HUES48 (cell line): Measurements from ENCODE around the gene MAPRE2.

Experiments
- H3K27ac ChIP-seq: one replicate; pipeline ENCODE4 v1.7.0; 2013; ENCODE audit warnings: low read depth, low read length, inconsistent platforms
- H3K27me3 ChIP-seq: 2 replicates; pipeline ENCODE4 v1.6.1; 2013; ENCODE audit warnings: mild to moderate bottlenecking, low read length; ENCODE audit not compliant: control insufficient read depth, insufficient read depth
- H3K36me3 ChIP-seq: 2 replicates; pipeline ENCODE4 v1.6.1; 2013; ENCODE audit warnings: low read length; ENCODE audit not compliant: control insufficient read depth, insufficient read depth
- H3K4me1 ChIP-seq: 2 replicates; pipeline ENCODE4 v1.6.1; 2013; ENCODE audit warnings: mild to moderate bottlenecking, low read length; ENCODE audit not compliant: control insufficient read depth, insufficient read depth
- H3K4me3 ChIP-seq: 2 replicates; pipeline ENCODE4 v1.5.1; 2013; ENCODE audit warnings: mild to moderate bottlenecking, low read depth, low read length
- H3K9ac ChIP-seq: 2 replicates; pipeline ENCODE4 v1.6.1; 2013; ENCODE audit warnings: mild to moderate bottlenecking, low read depth, low read length, moderate library complexity
- H3K9me3 ChIP-seq: 2 replicates; pipeline ENCODE4 v1.6.1; 2013; ENCODE audit warnings: low read length; ENCODE audit not compliant: control insufficient read depth, insufficient read depth

MAPRE2 gene

DNA sequence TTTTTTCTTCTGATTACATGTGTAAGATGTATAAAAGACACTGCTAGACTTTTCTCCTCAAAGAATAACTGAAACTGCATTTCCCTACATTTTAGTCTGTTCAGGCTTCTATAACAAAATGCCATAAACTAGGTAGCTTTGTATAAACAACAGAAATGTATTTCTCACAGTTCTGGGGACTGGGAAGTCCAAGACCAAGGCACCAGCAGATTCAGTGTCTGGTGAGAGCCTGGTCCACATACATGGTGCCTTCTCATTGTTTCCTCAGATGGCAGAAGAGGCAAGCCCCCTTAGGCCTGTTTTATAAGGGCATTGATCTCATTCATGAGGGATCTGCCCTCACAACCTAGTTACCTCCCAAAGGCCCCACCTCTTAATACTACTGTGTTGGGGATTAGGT is 71.5 kb downstream of the MAPRE2 start:
- Histone ChIP-seq H3K9me3 (no peaks in the 10 kb centered on the region), H3K9ac (no peak overlapping the region), H3K4me1 (peaks cover 3% of the 10 kb centered on the region; the same call in 1 of the 2 replicates), H3K27me3 (no peaks in the 10 kb centered on the region), H3K4me3 (no peak overlapping the region), H3K36me3 (no peaks in the 10 kb centered on the region), H3K27ac (no peak overlapping the region)

DNA sequence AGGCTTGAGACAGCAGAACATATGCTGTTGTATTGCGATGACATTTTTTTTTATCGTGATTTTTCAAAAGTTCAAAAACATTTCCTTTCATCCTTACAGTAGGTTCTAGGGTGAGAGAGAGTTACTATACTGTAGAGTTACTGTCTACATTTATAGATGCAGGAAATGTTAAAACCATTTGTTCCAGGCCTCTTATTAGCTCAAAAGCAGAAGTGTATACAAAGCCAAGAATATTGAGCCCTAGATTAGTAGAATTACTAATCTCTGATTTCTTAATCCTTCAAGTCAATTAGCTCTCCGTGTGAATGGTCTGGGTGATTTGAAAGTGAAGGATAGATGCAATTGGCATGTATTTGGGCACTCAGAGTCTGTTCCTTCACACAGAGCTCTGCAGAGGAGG is 73.1 kb downstream of the MAPRE2 start:
- Histone ChIP-seq H3K27me3 (no peaks in the 10 kb centered on the region), H3K4me3 (no peak overlapping the region), H3K9ac (no peak overlapping the region), H3K36me3 (no peaks in the 10 kb centered on the region), H3K9me3 (no peaks in the 10 kb centered on the region), H3K4me1 (peaks cover 6% of the 10 kb centered on the region), H3K27ac (no peak overlapping the region)

DNA sequence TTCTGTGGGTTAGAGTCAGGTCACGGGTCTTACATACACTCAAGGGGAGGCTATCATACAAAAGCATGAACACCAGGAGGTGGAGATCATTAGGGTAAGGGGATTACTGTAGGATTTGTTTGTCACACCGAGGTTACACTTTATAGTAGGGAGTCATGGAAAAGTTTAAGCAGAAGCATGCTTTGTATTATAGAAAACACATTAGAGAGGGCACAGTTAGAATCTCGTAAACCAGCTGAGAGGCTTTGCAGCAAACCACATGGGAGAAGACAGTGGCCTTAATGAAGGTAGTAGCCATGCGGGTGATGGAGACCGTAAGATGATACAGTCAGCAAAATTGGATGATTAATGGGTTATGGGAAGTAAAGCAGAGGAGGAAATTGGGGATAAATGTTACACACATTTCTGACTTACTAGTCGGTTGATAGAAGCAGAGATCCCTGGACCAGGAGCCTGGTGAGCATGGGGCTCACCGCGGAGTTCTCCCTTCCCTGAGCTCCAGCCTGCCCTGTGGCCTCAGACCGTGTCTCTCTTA is 75.6 kb downstream of the MAPRE2 start:
- Histone ChIP-seq H3K9me3 (no peaks in the 10 kb centered on the region), H3K4me3 (no peak overlapping the region), H3K4me1 (peaks cover 3% of the 10 kb centered on the region; the same call in 1 of the 2 replicates), H3K9ac (no peak overlapping the region), H3K27me3 (no peaks in the 10 kb centered on the region), H3K27ac (no peak overlapping the region), H3K36me3 (no peaks in the 10 kb centered on the region)

DNA sequence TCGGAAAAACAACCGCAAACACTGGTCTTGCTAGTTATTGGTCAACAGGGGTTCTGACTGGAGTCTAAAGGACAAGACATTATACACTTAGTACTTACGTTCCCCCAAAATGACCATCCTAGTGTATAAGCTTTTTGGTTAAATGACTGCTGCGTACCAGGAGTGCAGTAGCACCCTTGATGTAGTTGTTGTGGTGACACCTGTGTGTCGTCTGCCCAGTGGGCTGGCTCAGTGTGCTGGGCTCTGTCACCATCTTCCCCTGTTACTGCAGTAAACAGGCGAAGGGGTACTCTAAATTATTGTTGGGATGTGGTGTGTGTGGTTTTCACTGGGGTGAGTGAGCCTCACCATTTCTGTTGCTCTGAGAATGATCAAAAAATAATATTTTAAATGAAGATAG is 76.2 kb downstream of the MAPRE2 start:
- Histone ChIP-seq H3K36me3 (no peaks in the 10 kb centered on the region), H3K27ac (no peak overlapping the region), H3K4me3 (no peak overlapping the region), H3K9me3 (no peaks in the 10 kb centered on the region), H3K4me1 (peaks cover 6% of the 10 kb centered on the region), H3K27me3 (no peaks in the 10 kb centered on the region), H3K9ac (no peak overlapping the region)

DNA sequence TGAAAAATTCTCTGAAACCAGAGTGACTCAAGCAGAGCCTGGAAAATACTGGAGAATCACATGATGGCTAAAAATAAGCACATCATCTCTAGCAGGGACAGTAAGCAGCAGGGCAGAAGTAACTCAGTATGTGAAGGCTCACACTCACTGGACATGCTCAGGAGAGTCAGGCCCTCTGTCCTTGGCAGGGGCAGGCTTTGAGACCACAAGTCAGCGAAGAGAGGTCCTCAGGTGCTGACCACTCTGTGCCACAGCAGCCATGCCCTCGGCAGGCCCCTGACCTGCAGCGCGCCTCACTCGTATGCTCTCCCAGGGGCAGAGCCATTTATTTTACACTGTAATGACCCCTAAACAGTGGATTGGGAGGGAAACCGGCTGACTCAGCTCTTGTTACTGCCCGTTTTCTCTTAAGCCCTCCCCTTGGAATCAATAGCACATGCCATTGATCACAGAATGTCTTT is 76.8 kb downstream of the MAPRE2 start:
- Histone ChIP-seq H3K27me3 (no peaks in the 10 kb centered on the region), H3K4me3 (no peak overlapping the region), H3K36me3 (no peaks in the 10 kb centered on the region), H3K9ac (no peak overlapping the region), H3K4me1 (peaks cover 11% of the 10 kb centered on the region), H3K9me3 (no peaks in the 10 kb centered on the region), H3K27ac (no peak overlapping the region)

DNA sequence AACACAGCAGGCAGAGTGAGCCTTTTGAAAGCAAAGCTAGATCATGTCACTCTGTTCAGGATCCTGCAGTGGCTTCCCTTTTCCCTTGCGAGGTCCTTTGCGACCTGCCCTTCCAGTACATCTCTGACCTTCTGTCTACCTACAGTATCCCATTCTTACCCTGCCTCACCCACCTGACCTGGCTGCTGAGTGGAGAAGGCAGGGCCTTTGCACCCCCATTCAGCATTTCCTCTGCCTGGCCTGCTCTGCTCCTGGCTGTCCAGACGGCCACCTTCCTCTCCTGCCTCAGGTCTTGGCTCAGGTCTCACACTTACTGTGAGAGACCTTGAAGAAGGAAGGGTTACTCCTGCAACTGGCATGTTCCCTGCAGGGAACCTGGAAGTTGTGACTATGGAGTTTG is 77.4 kb downstream of the MAPRE2 start:
- Histone ChIP-seq H3K9me3 (no peaks in the 10 kb centered on the region), H3K27me3 (no peaks in the 10 kb centered on the region), H3K4me1 (peaks cover 15% of the 10 kb centered on the region), H3K4me3 (no peak overlapping the region), H3K9ac (no peak overlapping the region), H3K36me3 (no peaks in the 10 kb centered on the region), H3K27ac (no peak overlapping the region)

DNA sequence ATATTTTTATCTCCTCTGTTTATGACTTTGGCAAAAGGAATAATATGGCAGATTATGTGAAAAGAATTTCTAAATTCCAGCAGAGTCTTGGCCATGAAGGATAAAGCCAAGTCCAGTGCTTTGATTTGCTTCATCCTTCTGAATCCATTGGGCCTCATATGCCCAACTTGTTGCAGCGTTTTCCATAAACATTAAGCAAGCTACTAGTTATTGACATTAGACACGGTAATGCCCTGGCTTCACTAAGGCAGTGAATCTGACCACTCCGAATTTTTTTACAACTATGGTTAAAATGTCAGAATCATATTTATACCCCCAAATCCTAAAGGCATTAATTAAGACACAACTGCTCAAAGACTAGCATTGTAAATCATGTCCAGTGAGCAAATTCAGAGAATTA is 79.8 kb downstream of the MAPRE2 start:
- Histone ChIP-seq H3K4me3 (no peak overlapping the region), H3K27me3 (no peaks in the 10 kb centered on the region), H3K9me3 (no peaks in the 10 kb centered on the region), H3K9ac (no peak overlapping the region), H3K4me1 (peaks cover 15% of the 10 kb centered on the region), H3K36me3 (no peaks in the 10 kb centered on the region), H3K27ac (no peak overlapping the region)

DNA sequence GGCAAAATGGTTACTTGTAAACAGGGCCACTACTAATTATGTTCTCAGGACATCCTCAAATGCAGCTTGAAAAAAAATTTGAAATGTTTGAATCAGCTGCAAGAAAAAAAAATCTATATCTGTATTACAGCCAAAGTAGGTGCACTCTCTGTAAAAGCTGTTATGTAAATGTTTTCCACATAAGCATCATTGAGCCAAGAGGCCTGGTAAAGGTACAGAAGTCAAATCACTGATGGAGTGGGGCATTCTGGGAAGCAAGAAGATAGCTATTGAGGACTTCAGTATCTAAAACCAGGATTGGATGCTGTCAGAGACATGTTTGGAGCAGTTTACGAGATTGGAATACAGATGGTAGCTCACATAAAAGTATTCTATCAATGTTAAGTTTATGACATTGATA is 80.3 kb downstream of the MAPRE2 start:
- Histone ChIP-seq H3K27ac (no peak overlapping the region), H3K9ac (no peak overlapping the region), H3K27me3 (no peaks in the 10 kb centered on the region), H3K4me3 (no peak overlapping the region), H3K36me3 (no peaks in the 10 kb centered on the region), H3K9me3 (no peaks in the 10 kb centered on the region), H3K4me1 (peaks cover 15% of the 10 kb centered on the region)

DNA sequence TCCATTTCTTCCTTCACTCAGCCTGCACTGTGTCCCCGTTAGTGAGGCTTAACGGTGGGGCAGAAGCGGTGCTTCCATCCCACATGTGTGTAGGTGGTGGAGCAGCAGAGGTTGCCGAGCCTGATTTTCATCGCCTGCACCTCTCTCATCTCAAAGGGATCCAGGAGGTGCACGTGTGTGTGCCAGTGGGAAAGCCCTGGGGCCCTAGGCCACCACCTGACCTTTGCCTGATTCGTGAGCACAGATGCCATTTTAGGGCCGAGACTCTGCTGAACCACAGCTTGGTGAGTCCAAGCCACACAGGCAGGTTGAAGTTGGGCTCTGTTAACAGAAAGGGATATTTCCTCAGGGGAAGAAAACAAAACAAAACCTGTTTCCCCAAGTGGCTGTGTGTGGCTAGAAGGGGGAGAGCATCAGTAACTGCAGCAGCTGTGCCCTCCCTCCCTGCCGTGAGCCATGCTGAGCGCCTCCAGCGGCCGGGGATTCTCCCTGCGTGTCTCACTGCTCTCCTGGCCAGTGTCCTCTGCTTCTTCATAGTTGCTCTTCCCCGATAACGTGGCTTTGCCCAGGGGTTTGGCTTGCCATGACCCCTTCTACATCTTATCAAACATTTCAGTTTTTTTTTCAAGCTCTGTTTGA is 81.5 kb downstream of the MAPRE2 start:
- Histone ChIP-seq H3K27ac (peak overlapping the region; percentile 30), H3K4me1 (peaks cover 15% of the 10 kb centered on the region), H3K4me3 (no peak overlapping the region), H3K27me3 (no peaks in the 10 kb centered on the region), H3K9me3 (no peaks in the 10 kb centered on the region), H3K36me3 (no peaks in the 10 kb centered on the region), H3K9ac (no peak overlapping the region)

DNA sequence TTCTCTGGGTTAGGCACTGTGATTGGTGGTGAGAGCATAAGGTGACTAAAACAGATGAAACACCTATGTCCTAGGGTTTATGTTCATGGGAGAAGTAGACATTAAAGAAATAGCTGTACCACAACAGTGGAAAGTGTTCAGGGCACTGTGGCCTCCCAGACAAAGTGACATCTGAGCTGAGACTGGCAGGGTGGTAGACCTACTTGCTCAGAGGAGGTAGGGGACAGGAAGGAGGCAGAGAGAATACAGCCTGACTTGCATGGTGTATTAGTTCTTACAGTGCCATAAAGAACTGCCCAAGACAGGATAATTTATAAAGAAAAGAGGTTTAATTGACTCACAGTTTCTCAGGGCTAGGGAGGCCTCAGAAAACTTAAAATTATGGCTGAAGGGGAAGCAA is 82.6 kb downstream of the MAPRE2 start:
- H3K27ac ChIP-seq = no peak overlapping the region
- H3K4me3 ChIP-seq = no peak overlapping the region

DNA sequence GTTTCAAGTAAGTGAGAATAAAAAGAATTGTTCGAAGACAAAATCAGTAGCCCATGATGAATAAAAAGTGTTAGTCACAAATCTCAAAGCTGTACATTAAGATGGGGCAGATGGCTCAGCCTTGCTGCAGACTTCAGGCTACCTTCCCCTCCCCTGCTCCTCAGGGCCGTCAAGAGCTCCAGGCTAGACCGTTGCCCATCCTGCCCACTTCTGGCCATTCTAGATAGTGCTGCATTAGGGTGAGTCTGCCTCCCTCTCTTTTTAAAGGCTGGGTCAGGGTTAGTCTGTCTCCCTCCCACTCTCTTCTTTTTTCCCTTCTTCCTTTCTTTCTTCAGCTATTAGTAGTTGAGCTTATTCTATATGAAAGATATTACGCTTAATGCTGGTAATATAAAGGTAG is 86.0 kb downstream of the MAPRE2 start:
- Histone ChIP-seq H3K27me3 (no peaks in the 10 kb centered on the region), H3K9me3 (no peaks in the 10 kb centered on the region), H3K9ac (no peak overlapping the region), H3K36me3 (peaks cover 16% of the 10 kb centered on the region), H3K4me1 (peaks cover 11% of the 10 kb centered on the region; the same call in 1 of the 2 replicates), H3K4me3 (no peak overlapping the region), H3K27ac (no peak overlapping the region)

More for the DNA sequence above, 82.6 kb downstream of the MAPRE2 start:
- H3K27me3 ChIP-seq = no peaks in the 10 kb centered on the region
- H3K9ac ChIP-seq = no peak overlapping the region
- H3K36me3 ChIP-seq = no peaks in the 10 kb centered on the region; the same call in 1 of the 2 replicates
- peaks cover 12% of the 10 kb centered on the region; the same call in 1 of the 2 replicates for H3K4me1 ChIP-seq
- no peaks in the 10 kb centered on the region for H3K9me3 ChIP-seq
